A673 (cell line): ENCODE results near the gene TMEM9B. TPM values are rescaled to one million over a fixed set of nuclear protein-coding genes. Genes with fewer than 3 reads are reported as not detected.

Experiments
- BruUV-seq: library from RNA; stranded (reverse); fragments of 400-500 nt; replicated peaks from 2 replicates; lab custom pipeline; 2021; lab: Mats Ljungman, UMichigan
- CTCF ChIA-PET: fragments of 300-600 bp; sonication (Branson Sonifier 250); formaldehyde crosslinking; loops from one replicate; lab custom pipeline; 2022; ENCODE audit warnings: antibody characterized with exemption; lab: Charles Lee
- POLR2A ChIA-PET: fragments of 300-600 bp; sonication (Branson Sonifier 250); formaldehyde crosslinking; loops from one replicate; lab custom pipeline; 2022; ENCODE audit warnings: antibody characterized with exemption; ENCODE audit not compliant: low non-redundant PET; lab: Charles Lee
- DNase-seq: peaks from one replicate; pipeline ENCODE4 v3.0.0-alpha.2; 2015; ENCODE audit warnings: low spot score
- H3K27ac ChIP-seq: fragments of 200-600 bp; sonication (generic); 2 replicates; pipeline ENCODE4 v1.5.1; 2016; ENCODE audit warnings: mixed run types, low read depth, mild to moderate bottlenecking, mixed read lengths, antibody characterized with exemption, low read length; ENCODE audit not compliant: poor library complexity, severe bottlenecking
- H3K27me3 ChIP-seq: fragments of 200-600 bp; sonication (generic); replicated peaks from 2 replicates; pipeline ENCODE4 v1.6.1; 2017; ENCODE audit warnings: mixed run types, low read depth, mild to moderate bottlenecking, mixed read lengths, antibody characterized with exemption, low read length; ENCODE audit not compliant: insufficient read depth, poor library complexity
- H3K36me3 ChIP-seq: fragments of 200-600 bp; sonication (generic); 2 replicates; pipeline ENCODE4 v1.6.1; 2016; ENCODE audit warnings: mixed run types, mild to moderate bottlenecking, mixed read lengths, antibody characterized with exemption, low read length; ENCODE audit not compliant: insufficient read depth, poor library complexity, severe bottlenecking
- H3K4me1 ChIP-seq: fragments of 200-600 bp; sonication (generic); 2 replicates; pipeline ENCODE4 v1.6.1; 2017; ENCODE audit warnings: mixed run types, mild to moderate bottlenecking, mixed read lengths, antibody characterized with exemption, low read length; ENCODE audit not compliant: insufficient read depth, poor library complexity, severe bottlenecking
- H3K4me3 ChIP-seq: fragments of 200-600 bp; sonication (generic); 2 replicates; pipeline ENCODE4 v1.5.1; 2016; ENCODE audit warnings: low read depth, mixed run types, mild to moderate bottlenecking, mixed read lengths, low read length; ENCODE audit not compliant: poor library complexity, severe bottlenecking
- H3K9me3 ChIP-seq: fragments of 200-600 bp; sonication (generic); 2 replicates; pipeline ENCODE4 v1.6.1; 2016; ENCODE audit warnings: mixed run types, low read depth, mild to moderate bottlenecking, mixed read lengths, antibody characterized with exemption, low read length; ENCODE audit not compliant: poor library complexity, severe bottlenecking
- EZH2 ChIP-seq: fragments of 200-600 bp; sonication (generic); IDR thresholded peaks from 2 replicates; pipeline ENCODE4 v1.6.1; 2017; ENCODE audit warnings: borderline replicate concordance, low read depth, mild to moderate bottlenecking, mixed read lengths, antibody characterized with exemption, low read length; ENCODE audit not compliant: poor library complexity, severe bottlenecking
- intact Hi-C: fragments of 100-400 bp; cut with micrococcal nuclease; formaldehyde crosslinking; loops from one replicate; pipeline ENCODE4 v1.10.0; 2022; ENCODE audit not compliant: unreplicated experiment
- total RNA-seq: library from RNA; stranded (reverse); gene quantifications from 2 replicates; pipeline ENCODE4 v1.2.3, GENCODE V29; 2021
- TF ChIP-seq, protein P1 (sequence below): fragments of 300-800, 200-600 bp; sonication (generic); conservative IDR thresholded peaks from 2 replicates; pipeline ENCODE4 v1.5.1; 2017; ENCODE audit warnings: low read depth, mild to moderate bottlenecking, antibody characterized with exemption, low read length, moderate library complexity, mixed read lengths

Gene TMEM9B
- total RNA-seq, 1 experiment from 2014 or later = 11.3 TPM

DNA sequence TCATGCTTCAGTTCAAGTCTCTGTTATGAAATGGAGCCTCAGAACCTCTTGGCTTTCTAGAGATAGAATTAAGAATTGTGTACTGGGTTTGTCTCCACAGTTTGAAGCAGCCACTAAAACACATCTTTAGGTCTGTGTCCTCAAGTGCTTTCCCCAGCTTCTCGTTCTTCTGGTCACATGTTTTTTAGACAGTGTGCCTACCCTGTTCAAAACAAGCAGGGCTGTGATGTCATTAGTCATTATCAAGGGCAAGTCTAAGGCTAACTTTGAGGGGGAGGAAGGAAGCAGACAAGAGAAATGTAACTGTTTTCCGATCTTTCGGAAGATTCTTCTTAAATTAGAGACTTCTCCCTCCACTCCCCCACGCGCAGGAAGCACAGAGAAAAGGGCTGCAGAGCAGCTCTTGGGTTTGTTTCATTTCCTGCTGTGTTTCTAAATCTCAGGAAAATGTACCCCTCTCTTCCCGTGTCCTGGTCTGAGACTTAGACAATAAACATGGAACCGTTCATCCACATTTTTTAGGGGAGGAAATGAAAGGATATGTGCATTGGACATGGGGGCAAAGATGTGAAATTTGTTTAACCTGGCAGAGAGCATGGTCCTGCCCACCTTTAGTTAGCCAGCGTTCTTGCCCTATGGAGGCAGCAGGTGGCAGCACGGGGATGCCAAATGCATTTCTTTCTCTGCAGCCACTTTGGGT is 50.1 kb downstream of the TMEM9B start:
- intact Hi-C loops = loop anchor here (1.0 to 5.0 kb wide), 4 partner anchors 45 to 227 kb away; a partner anchor contains a TSS
- peak; percentile 62 for DNase-seq
- ChIA-PET POLR2A (no interaction called here), CTCF (interaction anchor here (1.4 kb wide), 1 partner anchor 45 kb away, joined by 8 read pairs; no protein-coding TSS in a partner anchor)
- peaks cover 18% of the 10 kb centered on the region for H3K36me3 ChIP-seq
- peaks cover 20% of the 10 kb centered on the region for H3K4me1 ChIP-seq
- H3K9me3 ChIP-seq = no peaks in the 10 kb centered on the region
- peak overlapping the region; percentile 20 for H3K4me3 ChIP-seq
- no peaks in the 10 kb centered on the region for H3K27me3 ChIP-seq
- no TSS peak for BruUV-seq
- no peak for TF ChIP-seq EZH2
- TF ChIP-seq, protein P1, sequence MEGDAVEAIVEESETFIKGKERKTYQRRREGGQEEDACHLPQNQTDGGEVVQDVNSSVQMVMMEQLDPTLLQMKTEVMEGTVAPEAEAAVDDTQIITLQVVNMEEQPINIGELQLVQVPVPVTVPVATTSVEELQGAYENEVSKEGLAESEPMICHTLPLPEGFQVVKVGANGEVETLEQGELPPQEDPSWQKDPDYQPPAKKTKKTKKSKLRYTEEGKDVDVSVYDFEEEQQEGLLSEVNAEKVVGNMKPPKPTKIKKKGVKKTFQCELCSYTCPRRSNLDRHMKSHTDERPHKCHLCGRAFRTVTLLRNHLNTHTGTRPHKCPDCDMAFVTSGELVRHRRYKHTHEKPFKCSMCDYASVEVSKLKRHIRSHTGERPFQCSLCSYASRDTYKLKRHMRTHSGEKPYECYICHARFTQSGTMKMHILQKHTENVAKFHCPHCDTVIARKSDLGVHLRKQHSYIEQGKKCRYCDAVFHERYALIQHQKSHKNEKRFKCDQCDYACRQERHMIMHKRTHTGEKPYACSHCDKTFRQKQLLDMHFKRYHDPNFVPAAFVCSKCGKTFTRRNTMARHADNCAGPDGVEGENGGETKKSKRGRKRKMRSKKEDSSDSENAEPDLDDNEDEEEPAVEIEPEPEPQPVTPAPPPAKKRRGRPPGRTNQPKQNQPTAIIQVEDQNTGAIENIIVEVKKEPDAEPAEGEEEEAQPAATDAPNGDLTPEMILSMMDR = peak; percentile 75
- H3K27ac ChIP-seq = peak overlapping the region; percentile 14

- H3K36me3 ChIP-seq = peaks cover 2% of the 10 kb centered on the region
- TF ChIP-seq EZH2 = no peak
- TF ChIP-seq, protein P1 = no peak
- BruUV-seq = no TSS peak
- H3K9me3 ChIP-seq = no peaks in the 10 kb centered on the region
- H3K4me3 ChIP-seq = peak within 1 kb of the TSS; percentile 97
- peak; percentile 99 for DNase-seq
- H3K4me1 ChIP-seq = peaks cover 15% of the 10 kb centered on the region
- CTCF ChIA-PET = interaction anchor here (0.6 to 0.7 kb wide), 3 partner anchors 24 to 104 kb away, joined by 4 to 7 read pairs (median 6); no protein-coding TSS in a partner anchor
- H3K27ac ChIP-seq = peak within 1 kb of the TSS; percentile 95
- POLR2A ChIA-PET = interaction anchor here (0.7 kb wide), 1 partner anchor 184 kb away, joined by 3 read pairs; no protein-coding TSS in a partner anchor
- intact Hi-C loops = loop anchor here (2.0 to 5.0 kb wide), 3 partner anchors 54 to 224 kb away; partner anchors contain the start of gene TMEM9B
- no peaks in the 10 kb centered on the region for H3K27me3 ChIP-seq
Measured at GRCh38 chr11:8911029-8911823, 53.0 kb downstream of the TMEM9B start, which contains the start of gene AKIP1. Gene AKIP1, plus strand, starts transcription at chr11:8911189. Its CDS starts 261 bp downstream, at chr11:8911450.

GRCh38 chr11:8910649-8911026 is 53.6 kb downstream of the TMEM9B start:
- no peak overlapping the region for H3K27ac ChIP-seq
- peak overlapping the region; percentile 97 for H3K4me3 ChIP-seq
- POLR2A ChIA-PET = interaction anchor here (0.7 kb wide), 1 partner anchor 185 kb away, joined by 3 read pairs; no protein-coding TSS in a partner anchor
- H3K9me3 ChIP-seq = no peaks in the 10 kb centered on the region
- peaks cover 15% of the 10 kb centered on the region for H3K4me1 ChIP-seq
- no peaks in the 10 kb centered on the region for H3K27me3 ChIP-seq
- no peak for DNase-seq
- H3K36me3 ChIP-seq = no peaks in the 10 kb centered on the region
- CTCF ChIA-PET = no interaction called here
- no TSS peak for BruUV-seq
- intact Hi-C loops = loop anchor here (2.0 to 5.0 kb wide), 3 partner anchors 54 to 223 kb away; partner anchors contain the start of gene TMEM9B
- TF ChIP-seq EZH2 = no peak
- TF ChIP-seq, protein P1 = no peak
